HepG2 (cell line): ENCODE measurements around the gene S100A5. TPM values are rescaled to one million over a fixed set of nuclear protein-coding genes. Genes with fewer than 3 reads are reported as not detected.

Experiments
- CENPX ChIP-seq: sonication (generic); formaldehyde crosslinking; IDR thresholded peaks from 2 replicates; pipeline ENCODE4 v1.9.0; 2021; ENCODE audit warnings: mild to moderate bottlenecking, missing genetic modification reagents, moderate library complexity
- MIER2 ChIP-seq: IDR thresholded peaks from 2 replicates; pipeline ENCODE4 v1.6.1; 2016; ENCODE audit warnings: missing biosample characterization, missing genetic modification reagents
- MXI1 ChIP-seq: IDR thresholded peaks from 3 replicates; pipeline ENCODE4 v1.6.1; 2012; ENCODE audit warnings: low read depth, low read length, inconsistent platforms, borderline replicate concordance
- NFE2 ChIP-seq: sonication (generic); formaldehyde crosslinking; IDR thresholded peaks from 2 replicates; pipeline ENCODE4 v1.4.0; 2020; ENCODE audit warnings: missing genetic modification reagents
- NFE2L2 ChIP-seq: fragments of 150-350 bp; IDR thresholded peaks from 2 replicates; pipeline ENCODE4 v1.6.1; 2014; ENCODE audit warnings: low read length
- RBFOX2 ChIP-seq: fragments of 200-400 bp; formaldehyde crosslinking; IDR thresholded peaks from 2 replicates; pipeline ENCODE4 v1.6.1; 2017; ENCODE audit warnings: low read depth, mild to moderate bottlenecking, low read length
- STAG1 ChIP-seq: sonication (generic); formaldehyde crosslinking; IDR thresholded peaks from 2 replicates; pipeline ENCODE4 v1.4.0; 2020; ENCODE audit warnings: missing genetic modification reagents
- SUZ12 ChIP-seq: fragments of 150-350 bp; IDR thresholded peaks from 2 replicates; pipeline ENCODE4 v1.6.1; 2014; ENCODE audit warnings: low read depth, low read length
- XBP1 ChIP-seq: sonication (generic); formaldehyde crosslinking; IDR thresholded peaks from 2 replicates; pipeline ENCODE4 v1.5.0; 2020; ENCODE audit warnings: missing genetic modification reagents
- ZFP90 ChIP-seq: sonication (generic); formaldehyde crosslinking; IDR thresholded peaks from 2 replicates; pipeline ENCODE4 v1.8.0; 2022; ENCODE audit warnings: missing genetic modification reagents, mild to moderate bottlenecking, inconsistent platforms, borderline replicate concordance
- ZMYM2 ChIP-seq: sonication (generic); formaldehyde crosslinking; IDR thresholded peaks from 2 replicates; pipeline ENCODE4 v1.8.0; 2022; ENCODE audit warnings: mild to moderate bottlenecking, missing genetic modification reagents
- ZMYM3 ChIP-seq: sonication (generic); formaldehyde crosslinking; IDR thresholded peaks from 2 replicates; pipeline ENCODE4 v1.5.1; 2020; ENCODE audit warnings: mild to moderate bottlenecking, missing genetic modification reagents
- ZNF17 ChIP-seq: sonication (generic); formaldehyde crosslinking; IDR thresholded peaks from 2 replicates; pipeline ENCODE4 v1.5.0; 2020; ENCODE audit warnings: mild to moderate bottlenecking, missing genetic modification reagents
- ZNF263 ChIP-seq: sonication (generic); formaldehyde crosslinking; IDR thresholded peaks from 2 replicates; pipeline ENCODE4 v1.4.0; 2020; ENCODE audit warnings: missing genetic modification reagents
- ZNF605 ChIP-seq: sonication (generic); formaldehyde crosslinking; IDR thresholded peaks from 2 replicates; pipeline ENCODE4 v1.8.0; 2022; ENCODE audit warnings: mild to moderate bottlenecking, missing genetic modification reagents
- ZNF790 ChIP-seq: sonication (generic); formaldehyde crosslinking; IDR thresholded peaks from 2 replicates; pipeline ENCODE4 v1.8.0; 2022; ENCODE audit warnings: missing genetic modification reagents, mild to moderate bottlenecking, borderline replicate concordance
- polyA plus RNA-seq, 8 experiments: library from polyadenylated mRNA; depleted of rRNA in 3 of 8; stranded (reverse) in 7 of 8; unstranded in 1 of 8; fragments of >200 nt; fragmentation: Illumina TruSeq in 4 of 8; extraction: Trizol in 4 of 8; gene quantifications; 2 replicates each; pipeline versions ENCODE4 v1.2.1 to v1.2.3, GENCODE V29; 2011 to 2016; ENCODE audit warnings: low read depth in 4 of 8, missing spikeins in 1 of 8, mixed read lengths in 1 of 8; ENCODE audit not compliant: insufficient read depth in 1 of 8
- total RNA-seq, 5 experiments: library from RNA; depleted of rRNA; stranded (reverse); fragments of >200 nt; fragmentation: Illumina TruSeq; extraction: Trizol; gene quantifications; 2 replicates each; pipeline ENCODE4 v1.2.3, GENCODE V29; 2016; ENCODE audit warnings: low read depth in 1 of 5
- TF ChIP-seq, protein P1 (sequence below): sonication (generic); formaldehyde crosslinking; conservative IDR thresholded peaks from 2 replicates; pipeline ENCODE4 v1.4.0; 2020; ENCODE audit warnings: missing genetic modification reagents
- TF ChIP-seq, protein P2 (sequence below): IDR thresholded peaks from 2 replicates; pipeline ENCODE4 v1.6.1; 2016; ENCODE audit warnings: missing genetic modification reagents, missing compliant biosample characterization
- TF ChIP-seq, protein P3 (sequence below): sonication (generic); formaldehyde crosslinking; IDR thresholded peaks from 2 replicates; pipeline ENCODE4 v1.4.0; 2020; ENCODE audit warnings: mild to moderate bottlenecking, missing genetic modification reagents
- TF ChIP-seq, protein P4 (sequence below): sonication (generic); formaldehyde crosslinking; IDR thresholded peaks from 2 replicates; pipeline ENCODE4 v1.4.0; 2020; ENCODE audit warnings: mild to moderate bottlenecking, missing genetic modification reagents
- TF ChIP-seq, protein P5 (sequence below): IDR thresholded peaks from 2 replicates; pipeline ENCODE4 v1.4.0; 2020; ENCODE audit warnings: mild to moderate bottlenecking, missing genetic modification reagents

The S100A5 gene
- total and polyA plus RNA-seq, 2 of the 13 experiments (the other 11 are each of a cell fraction or from before 2014, with no cell fraction given), result not detected

DNA sequence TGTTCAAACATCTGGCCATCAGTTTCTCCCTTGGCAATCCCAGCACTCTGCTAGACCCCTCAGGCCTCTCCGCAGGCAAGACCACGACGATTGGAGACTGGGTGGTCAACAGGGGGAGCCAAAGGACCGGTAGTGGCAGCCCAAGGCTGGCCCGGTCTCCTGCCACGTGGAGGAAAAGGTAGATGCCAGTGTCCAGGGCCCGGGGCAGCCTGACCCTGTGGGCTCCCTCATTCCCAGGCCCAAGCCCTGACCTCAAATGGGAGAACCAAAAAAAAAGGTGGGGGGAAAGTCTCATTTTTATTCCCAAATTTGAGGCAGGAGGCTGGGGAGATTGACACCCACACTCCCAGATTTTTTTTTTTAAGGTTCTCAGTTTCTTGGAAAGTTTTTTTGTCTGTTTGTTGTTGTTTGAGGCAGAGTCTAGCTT is 29.7 kb downstream of the S100A5 start (continued):
- TF ChIP-seq, protein P1, sequence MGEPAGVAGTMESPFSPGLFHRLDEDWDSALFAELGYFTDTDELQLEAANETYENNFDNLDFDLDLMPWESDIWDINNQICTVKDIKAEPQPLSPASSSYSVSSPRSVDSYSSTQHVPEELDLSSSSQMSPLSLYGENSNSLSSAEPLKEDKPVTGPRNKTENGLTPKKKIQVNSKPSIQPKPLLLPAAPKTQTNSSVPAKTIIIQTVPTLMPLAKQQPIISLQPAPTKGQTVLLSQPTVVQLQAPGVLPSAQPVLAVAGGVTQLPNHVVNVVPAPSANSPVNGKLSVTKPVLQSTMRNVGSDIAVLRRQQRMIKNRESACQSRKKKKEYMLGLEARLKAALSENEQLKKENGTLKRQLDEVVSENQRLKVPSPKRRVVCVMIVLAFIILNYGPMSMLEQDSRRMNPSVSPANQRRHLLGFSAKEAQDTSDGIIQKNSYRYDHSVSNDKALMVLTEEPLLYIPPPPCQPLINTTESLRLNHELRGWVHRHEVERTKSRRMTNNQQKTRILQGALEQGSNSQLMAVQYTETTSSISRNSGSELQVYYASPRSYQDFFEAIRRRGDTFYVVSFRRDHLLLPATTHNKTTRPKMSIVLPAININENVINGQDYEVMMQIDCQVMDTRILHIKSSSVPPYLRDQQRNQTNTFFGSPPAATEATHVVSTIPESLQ (CRISPR knock-in tag), result no peak
- TF ChIP-seq CENPX (no peak), MXI1 (peak; percentile 72; the same call in 1 of the 3 replicates), NFE2L2 (no peak), NFE2 (CRISPR knock-in tag) (no peak), RBFOX2 (no peak), ZNF263 (CRISPR knock-in tag) (no peak), ZNF790 (no peak), STAG1 (CRISPR knock-in tag) (peak; percentile 98), ZNF17 (CRISPR knock-in tag) (no peak), SUZ12 (no peak), MIER2 (CRISPR knock-in tag) (peak; percentile 67; the same call in 1 of the 2 replicates), ZMYM2 (CRISPR knock-in tag) (no peak), ZNF605 (CRISPR knock-in tag) (peak; percentile 36; the same call in 1 of the 2 replicates), ZFP90 (CRISPR knock-in tag) (no peak), ZMYM3 (CRISPR knock-in tag) (no peak), XBP1 (no peak)
- TF ChIP-seq, protein P2, sequence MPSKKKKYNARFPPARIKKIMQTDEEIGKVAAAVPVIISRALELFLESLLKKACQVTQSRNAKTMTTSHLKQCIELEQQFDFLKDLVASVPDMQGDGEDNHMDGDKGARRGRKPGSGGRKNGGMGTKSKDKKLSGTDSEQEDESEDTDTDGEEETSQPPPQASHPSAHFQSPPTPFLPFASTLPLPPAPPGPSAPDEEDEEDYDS (CRISPR knock-in tag), result peak; percentile 35; the same call in 1 of the 2 replicates
- TF ChIP-seq, protein P3, sequence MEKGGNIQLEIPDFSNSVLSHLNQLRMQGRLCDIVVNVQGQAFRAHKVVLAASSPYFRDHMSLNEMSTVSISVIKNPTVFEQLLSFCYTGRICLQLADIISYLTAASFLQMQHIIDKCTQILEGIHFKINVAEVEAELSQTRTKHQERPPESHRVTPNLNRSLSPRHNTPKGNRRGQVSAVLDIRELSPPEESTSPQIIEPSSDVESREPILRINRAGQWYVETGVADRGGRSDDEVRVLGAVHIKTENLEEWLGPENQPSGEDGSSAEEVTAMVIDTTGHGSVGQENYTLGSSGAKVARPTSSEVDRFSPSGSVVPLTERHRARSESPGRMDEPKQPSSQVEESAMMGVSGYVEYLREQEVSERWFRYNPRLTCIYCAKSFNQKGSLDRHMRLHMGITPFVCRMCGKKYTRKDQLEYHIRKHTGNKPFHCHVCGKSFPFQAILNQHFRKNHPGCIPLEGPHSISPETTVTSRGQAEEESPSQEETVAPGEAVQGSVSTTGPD, result no peak
- TF ChIP-seq, protein P4, sequence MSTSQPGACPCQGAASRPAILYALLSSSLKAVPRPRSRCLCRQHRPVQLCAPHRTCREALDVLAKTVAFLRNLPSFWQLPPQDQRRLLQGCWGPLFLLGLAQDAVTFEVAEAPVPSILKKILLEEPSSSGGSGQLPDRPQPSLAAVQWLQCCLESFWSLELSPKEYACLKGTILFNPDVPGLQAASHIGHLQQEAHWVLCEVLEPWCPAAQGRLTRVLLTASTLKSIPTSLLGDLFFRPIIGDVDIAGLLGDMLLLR (CRISPR knock-in tag), result no peak
- TF ChIP-seq, protein P5, sequence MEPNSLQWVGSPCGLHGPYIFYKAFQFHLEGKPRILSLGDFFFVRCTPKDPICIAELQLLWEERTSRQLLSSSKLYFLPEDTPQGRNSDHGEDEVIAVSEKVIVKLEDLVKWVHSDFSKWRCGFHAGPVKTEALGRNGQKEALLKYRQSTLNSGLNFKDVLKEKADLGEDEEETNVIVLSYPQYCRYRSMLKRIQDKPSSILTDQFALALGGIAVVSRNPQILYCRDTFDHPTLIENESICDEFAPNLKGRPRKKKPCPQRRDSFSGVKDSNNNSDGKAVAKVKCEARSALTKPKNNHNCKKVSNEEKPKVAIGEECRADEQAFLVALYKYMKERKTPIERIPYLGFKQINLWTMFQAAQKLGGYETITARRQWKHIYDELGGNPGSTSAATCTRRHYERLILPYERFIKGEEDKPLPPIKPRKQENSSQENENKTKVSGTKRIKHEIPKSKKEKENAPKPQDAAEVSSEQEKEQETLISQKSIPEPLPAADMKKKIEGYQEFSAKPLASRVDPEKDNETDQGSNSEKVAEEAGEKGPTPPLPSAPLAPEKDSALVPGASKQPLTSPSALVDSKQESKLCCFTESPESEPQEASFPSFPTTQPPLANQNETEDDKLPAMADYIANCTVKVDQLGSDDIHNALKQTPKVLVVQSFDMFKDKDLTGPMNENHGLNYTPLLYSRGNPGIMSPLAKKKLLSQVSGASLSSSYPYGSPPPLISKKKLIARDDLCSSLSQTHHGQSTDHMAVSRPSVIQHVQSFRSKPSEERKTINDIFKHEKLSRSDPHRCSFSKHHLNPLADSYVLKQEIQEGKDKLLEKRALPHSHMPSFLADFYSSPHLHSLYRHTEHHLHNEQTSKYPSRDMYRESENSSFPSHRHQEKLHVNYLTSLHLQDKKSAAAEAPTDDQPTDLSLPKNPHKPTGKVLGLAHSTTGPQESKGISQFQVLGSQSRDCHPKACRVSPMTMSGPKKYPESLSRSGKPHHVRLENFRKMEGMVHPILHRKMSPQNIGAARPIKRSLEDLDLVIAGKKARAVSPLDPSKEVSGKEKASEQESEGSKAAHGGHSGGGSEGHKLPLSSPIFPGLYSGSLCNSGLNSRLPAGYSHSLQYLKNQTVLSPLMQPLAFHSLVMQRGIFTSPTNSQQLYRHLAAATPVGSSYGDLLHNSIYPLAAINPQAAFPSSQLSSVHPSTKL (CRISPR knock-in tag), result peak; percentile 60
